Neural progenitor cell (in vitro differentiated cells): ENCODE measurements around the gene KMT2C.

Source experiments
- EZH2 ChIP-seq: fragments of 200-600 bp; sonication (generic); IDR thresholded peaks from 2 replicates; pipeline ENCODE4 v1.6.1; 2017; ENCODE audit warnings: antibody characterized with exemption, mild to moderate bottlenecking, moderate library complexity
- TF ChIP-seq, protein P1 (sequence below): fragments of 200-600 bp; sonication (generic); IDR thresholded peaks from 2 replicates; pipeline ENCODE4 v1.5.1; 2017; ENCODE audit warnings: antibody characterized with exemption, mild to moderate bottlenecking

DNA sequence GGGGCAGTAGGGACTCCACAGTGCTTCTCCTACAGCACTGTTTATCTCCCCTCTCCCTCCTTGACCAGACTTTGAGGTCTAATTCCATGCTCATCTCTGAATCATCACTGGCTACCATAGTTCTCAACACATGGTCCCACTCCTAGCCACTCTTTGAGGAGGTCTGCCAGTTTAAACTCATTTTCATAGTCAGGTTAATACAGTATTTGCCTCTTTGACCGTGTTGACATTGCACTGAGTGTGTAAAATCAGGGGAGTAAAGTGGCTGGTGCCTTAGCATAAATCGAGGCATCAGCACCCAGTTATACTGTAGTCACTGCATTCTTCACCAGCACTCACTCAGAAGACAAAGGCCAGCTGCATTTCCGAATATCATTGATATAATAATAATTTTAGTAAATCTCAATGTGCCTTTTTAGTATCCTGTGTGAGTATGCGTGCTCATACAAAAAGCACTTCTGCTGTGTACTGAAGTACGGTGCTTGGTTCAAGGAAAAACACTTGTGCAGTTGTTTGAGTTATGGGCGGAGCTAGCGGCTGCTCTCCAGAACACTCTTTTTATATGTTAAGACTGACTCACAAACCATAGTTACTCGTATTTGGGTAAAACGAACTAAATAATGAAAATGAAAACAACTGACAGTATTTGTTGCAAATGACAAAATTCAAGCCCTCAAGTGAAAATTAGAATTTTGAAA, 320.6 kb downstream of the KMT2C start:
- TF ChIP-seq, protein P1, sequence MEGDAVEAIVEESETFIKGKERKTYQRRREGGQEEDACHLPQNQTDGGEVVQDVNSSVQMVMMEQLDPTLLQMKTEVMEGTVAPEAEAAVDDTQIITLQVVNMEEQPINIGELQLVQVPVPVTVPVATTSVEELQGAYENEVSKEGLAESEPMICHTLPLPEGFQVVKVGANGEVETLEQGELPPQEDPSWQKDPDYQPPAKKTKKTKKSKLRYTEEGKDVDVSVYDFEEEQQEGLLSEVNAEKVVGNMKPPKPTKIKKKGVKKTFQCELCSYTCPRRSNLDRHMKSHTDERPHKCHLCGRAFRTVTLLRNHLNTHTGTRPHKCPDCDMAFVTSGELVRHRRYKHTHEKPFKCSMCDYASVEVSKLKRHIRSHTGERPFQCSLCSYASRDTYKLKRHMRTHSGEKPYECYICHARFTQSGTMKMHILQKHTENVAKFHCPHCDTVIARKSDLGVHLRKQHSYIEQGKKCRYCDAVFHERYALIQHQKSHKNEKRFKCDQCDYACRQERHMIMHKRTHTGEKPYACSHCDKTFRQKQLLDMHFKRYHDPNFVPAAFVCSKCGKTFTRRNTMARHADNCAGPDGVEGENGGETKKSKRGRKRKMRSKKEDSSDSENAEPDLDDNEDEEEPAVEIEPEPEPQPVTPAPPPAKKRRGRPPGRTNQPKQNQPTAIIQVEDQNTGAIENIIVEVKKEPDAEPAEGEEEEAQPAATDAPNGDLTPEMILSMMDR: no peak
- TF ChIP-seq EZH2: no peak
